ENCODE measurements around the gene SDCCAG8.

- TF ChIP-seq CTCF (IDR thresholded peaks at IDR 0.05; ENCODE audit: low read depth, low read length) (no peak), POLR2A (IDR thresholded peaks at IDR 0.05; ENCODE audit: extremely low read depth, insufficient read length) (no peak)
Observed at GRCh38 chr1:243378669-243379068, 122.8 kb downstream of the SDCCAG8 start.
